Naive thymus-derived CD4-positive, alpha-beta T cell (primary cell): ENCODE results near the gene ANGPT4. TPM values are rescaled to one million over a fixed set of nuclear protein-coding genes. Genes with fewer than 3 reads are reported as not detected.

Experiments
- ATAC-seq: fragments of 150-1000 bp; cut with Tn5 transposase; 2 replicates; pipeline ENCODE4 v1.10.0; 2021; ENCODE audit warnings: mild to moderate bottlenecking, moderate library complexity
- CTCF ChIA-PET: fragments of 350-600 bp; sonication (Branson Sonifier 250); formaldehyde crosslinking; loops from one replicate; lab custom pipeline; 2021; ENCODE audit warnings: antibody characterized with exemption; lab: Charles Lee
- POLR2A ChIA-PET: fragments of 350-600 bp; sonication (Branson Sonifier 250); formaldehyde crosslinking; loops from one replicate; lab custom pipeline; 2021; ENCODE audit warnings: antibody characterized with exemption, inconsistent platforms; lab: Charles Lee
- DNase-seq, 9 donors: peaks; one replicate each; pipeline versions ENCODE4 v3.0.0 to v3.0.0-alpha.2; 2020 to 2022; ENCODE audit warnings: mixed read lengths in 1 of 9
- H3K27ac ChIP-seq: one replicate; pipeline ENCODE4 v1.7.0; 2013; ENCODE audit warnings: mild to moderate bottlenecking, low read depth, low read length, moderate library complexity
- H3K27me3 ChIP-seq, 2 donors: one replicate each; pipeline ENCODE4 v1.7.0; 2013; ENCODE audit warnings: low read length in 2 of 2, mild to moderate bottlenecking in 2 of 2, moderate library complexity in 2 of 2; ENCODE audit not compliant: control insufficient read depth in 2 of 2, insufficient read depth in 2 of 2
- H3K36me3 ChIP-seq, 3 experiments: 1 replicate in 2 of 3; 2 replicates in 1 of 3; pipeline ENCODE4 v1.7.0; 2013; ENCODE audit warnings: low read length in 3 of 3, mild to moderate bottlenecking in 3 of 3, moderate library complexity in 1 of 3; ENCODE audit not compliant: insufficient read depth in 3 of 3, control insufficient read depth in 2 of 3
- H3K4me1 ChIP-seq, 2 donors: one replicate each; pipeline ENCODE4 v1.7.0; 2013; ENCODE audit warnings: low read length in 2 of 2, mild to moderate bottlenecking in 2 of 2, moderate library complexity in 1 of 2; ENCODE audit not compliant: control insufficient read depth in 2 of 2, insufficient read depth in 2 of 2
- H3K4me3 ChIP-seq: 2 replicates; pipeline ENCODE4 v1.7.0; 2013; ENCODE audit warnings: mild to moderate bottlenecking, low read length
- H3K9me3 ChIP-seq, 3 experiments: 1 replicate in 2 of 3; 2 replicates in 1 of 3; pipeline ENCODE4 v1.7.0; 2013; ENCODE audit warnings: low read length in 3 of 3; ENCODE audit not compliant: control insufficient read depth in 2 of 3
- H3K27ac Mint-ChIP-seq, 9 donors: one replicate each; pipeline ENCODE4 v1.8.0; 2020 to 2022; ENCODE audit warnings: mixed read lengths in 9 of 9, mild to moderate bottlenecking in 8 of 9, moderate library complexity in 5 of 9, inconsistent platforms in 2 of 9
- H3K27me3 Mint-ChIP-seq, 5 donors: one replicate each; pipeline ENCODE4 v1.8.0; 2021 to 2022; ENCODE audit warnings: mixed read lengths in 5 of 5, mild to moderate bottlenecking in 1 of 5
- H3K36me3 Mint-ChIP-seq, 5 donors: one replicate each; pipeline ENCODE4 v1.8.0; 2020 to 2022; ENCODE audit warnings: mixed read lengths in 5 of 5, mild to moderate bottlenecking in 3 of 5, inconsistent platforms in 1 of 5
- H3K4me1 Mint-ChIP-seq, 7 donors: one replicate each; pipeline ENCODE4 v1.8.0; 2020 to 2022; ENCODE audit warnings: mixed read lengths in 7 of 7, mild to moderate bottlenecking in 3 of 7, inconsistent platforms in 1 of 7
- H3K4me3 Mint-ChIP-seq, 10 donors: one replicate each; pipeline ENCODE4 v1.8.0; 2020 to 2022; ENCODE audit warnings: mild to moderate bottlenecking in 10 of 10, mixed read lengths in 10 of 10, moderate library complexity in 6 of 10, inconsistent platforms in 2 of 10
- H3K9me3 Mint-ChIP-seq, 11 donors: one replicate each; pipeline ENCODE4 v1.8.0; 2020 to 2022; ENCODE audit warnings: mixed read lengths in 11 of 11, mild to moderate bottlenecking in 4 of 11, inconsistent platforms in 1 of 11, moderate library complexity in 1 of 11
- intact Hi-C, 2 donors: fragments of 100-400 bp; cut with micrococcal nuclease; formaldehyde crosslinking; loops; one replicate each; pipeline ENCODE4 v1.15.1; 2023
- polyA plus RNA-seq, 2 donors: library from polyadenylated mRNA; unstranded; fragments of 300-500 nt; fragmentation: Illumina TruSeq; gene quantifications; one replicate each; pipeline ENCODE4 v1.2.3, GENCODE V29; 2021
- total RNA-seq, 6 experiments: library from RNA in 5 of 6; stranded (reverse) in 5 of 6; gene quantifications; 1 replicate in 5 of 6; 2 replicates in 1 of 6; pipeline ENCODE4 v1.2.3 and lab custom pipeline; 2021 to 2026

Gene ANGPT4
- total and polyA plus RNA-seq, 7 experiments from 2014 or later = not detected

GRCh38 chr20:910870-911770, 5.0 kb downstream of the ANGPT4 start:
- no peaks in the 10 kb centered on the region for H3K4me1 ChIP-seq

GRCh38 chr20:910132-910869, 5.8 kb downstream of the ANGPT4 start:
- Mint-ChIP-seq H3K27me3 (peaks cover 0 to 24% (median 4%) of the 10 kb centered on the region in 5 donors), H3K36me3 (no peaks in the 10 kb centered on the region), H3K4me3 (no peak overlapping the region), H3K4me1 (peaks cover 0 to 16% (median 0%) of the 10 kb centered on the region in 7 donors), H3K9me3 (peaks cover 0 to 2% (median 0%) of the 10 kb centered on the region in 11 donors), H3K27ac (no peak overlapping the region)
- H3K36me3 ChIP-seq = no peaks in the 10 kb centered on the region
- H3K9me3 ChIP-seq = no peaks in the 10 kb centered on the region
- H3K27me3 ChIP-seq = no peaks in the 10 kb centered on the region
- H3K4me1 ChIP-seq = no peaks in the 10 kb centered on the region
- CTCF ChIA-PET = interaction anchor here (0.7 kb wide), 1 partner anchor 44 kb away, joined by 3 read pairs; no protein-coding TSS in a partner anchor
- no peak overlapping the region for H3K4me3 ChIP-seq
- intact Hi-C loops = no loop called here
- no peak for ATAC-seq
- DNase-seq = no peak
- POLR2A ChIA-PET = no interaction called here
- no peak overlapping the region for H3K27ac ChIP-seq

More at GRCh38 chr20:910870-911770, 5.0 kb downstream of the ANGPT4 start:
- Histone ChIP-seq H3K27ac (no peak overlapping the region), H3K4me3 (no peak overlapping the region), H3K27me3 (no peaks in the 10 kb centered on the region), H3K36me3 (no peaks in the 10 kb centered on the region), H3K9me3 (no peaks in the 10 kb centered on the region)
- POLR2A ChIA-PET = interaction anchor here (0.5 kb wide), 1 partner anchor 18 kb away, joined by 3 read pairs; no protein-coding TSS in a partner anchor
- Mint-ChIP-seq H3K9me3 (peaks cover 0 to 2% (median 0%) of the 10 kb centered on the region in 11 donors), H3K27me3 (peaks cover 0 to 27% (median 4%) of the 10 kb centered on the region in 5 donors), H3K27ac (peak overlapping the region in 2 of 9 donors; percentile 7 to 65), H3K4me3 (no peak overlapping the region), H3K4me1 (peaks cover 0 to 13% (median 0%) of the 10 kb centered on the region in 7 donors), H3K36me3 (no peaks in the 10 kb centered on the region)
- CTCF ChIA-PET = interaction anchor here (0.8 to 1.6 kb wide), 2 partner anchors 11 to 92 kb away, joined by 3 read pairs; no protein-coding TSS in a partner anchor
- no peak for ATAC-seq
- DNase-seq = no peak
- intact Hi-C loops = no loop called here

- no peaks in the 10 kb centered on the region for H3K36me3 ChIP-seq
- H3K27me3 ChIP-seq = no peaks in the 10 kb centered on the region
- Mint-ChIP-seq H3K27ac (no peak overlapping the region), H3K36me3 (no peaks in the 10 kb centered on the region), H3K4me1 (peaks cover 0 to 16% (median 0%) of the 10 kb centered on the region in 7 donors), H3K4me3 (no peak overlapping the region), H3K27me3 (peaks cover 0 to 18% (median 4%) of the 10 kb centered on the region in 5 donors), H3K9me3 (peaks cover 0 to 2% (median 0%) of the 10 kb centered on the region in 11 donors)
- no peaks in the 10 kb centered on the region for H3K4me1 ChIP-seq
- no peak overlapping the region for H3K4me3 ChIP-seq
- no peaks in the 10 kb centered on the region for H3K9me3 ChIP-seq
- intact Hi-C loops = no loop called here
- ATAC-seq = no peak
- POLR2A ChIA-PET = no interaction called here
- CTCF ChIA-PET = interaction anchor here (0.7 kb wide), 1 partner anchor 45 kb away, joined by 3 read pairs; no protein-coding TSS in a partner anchor
- no peak for DNase-seq
- no peak overlapping the region for H3K27ac ChIP-seq
These were observed 6.5 kb downstream of the ANGPT4 start for GRCh38 chr20:909641-910040.

- Mint-ChIP-seq H3K27me3 (peaks cover 0 to 6% (median 0%) of the 10 kb centered on the region in 5 donors), H3K36me3 (no peaks in the 10 kb centered on the region), H3K27ac (peak overlapping the region in 1 of 9 donors; percentile 26), H3K4me3 (no peak overlapping the region), H3K4me1 (peaks cover 0 to 15% (median 0%) of the 10 kb centered on the region in 7 donors), H3K9me3 (peaks cover 0 to 2% (median 0%) of the 10 kb centered on the region in 11 donors)
- DNase-seq (no peak), ATAC-seq (no peak)
- no peak overlapping the region for H3K27ac ChIP-seq
- no peaks in the 10 kb centered on the region for H3K27me3 ChIP-seq
- H3K36me3 ChIP-seq = no peaks in the 10 kb centered on the region
- H3K4me3 ChIP-seq = no peak overlapping the region
- intact Hi-C loops = no loop called here
- POLR2A ChIA-PET = no interaction called here
- no peaks in the 10 kb centered on the region for H3K4me1 ChIP-seq
- CTCF ChIA-PET = no interaction called here
- no peaks in the 10 kb centered on the region for H3K9me3 ChIP-seq
These were observed 9.3 kb downstream of the ANGPT4 start for GRCh38 chr20:906703-907270.

- no peak overlapping the region for H3K4me3 ChIP-seq
- peak overlapping the region in 1 of 9 donors; percentile 26 for H3K27ac Mint-ChIP-seq
These were observed 10.1 kb downstream of the ANGPT4 start for GRCh38 chr20:906001-906520.

GRCh38 chr20:905396-905961, 10.7 kb downstream of the ANGPT4 start:
- Histone ChIP-seq H3K9me3 (no peaks in the 10 kb centered on the region), H3K36me3 (no peaks in the 10 kb centered on the region), H3K4me1 (no peaks in the 10 kb centered on the region), H3K27ac (no peak overlapping the region), H3K4me3 (no peak overlapping the region), H3K27me3 (no peaks in the 10 kb centered on the region)
- H3K9me3 Mint-ChIP-seq = peaks cover 0 to 3% (median 0%) of the 10 kb centered on the region in 11 donors
- peak overlapping the region in 3 of 9 donors; percentile 25 to 38 (median 33) for H3K27ac Mint-ChIP-seq
- ChIA-PET POLR2A (interaction anchor here (0.6 kb wide), 1 partner anchor 10 kb away, joined by 4 read pairs; no protein-coding TSS in a partner anchor), CTCF (no interaction called here)
- H3K4me1 Mint-ChIP-seq = peaks cover 0 to 11% (median 0%) of the 10 kb centered on the region in 7 donors
- H3K36me3 Mint-ChIP-seq = no peaks in the 10 kb centered on the region
- ATAC-seq (peak; percentile 70), DNase-seq (no peak)
- H3K27me3 Mint-ChIP-seq = no peaks in the 10 kb centered on the region
- intact Hi-C loops = no loop called here
- H3K4me3 Mint-ChIP-seq = no peak overlapping the region

More at GRCh38 chr20:906001-906520, 10.1 kb downstream of the ANGPT4 start:
- Mint-ChIP-seq H3K4me3 (no peak overlapping the region), H3K36me3 (no peaks in the 10 kb centered on the region), H3K4me1 (peaks cover 0 to 11% (median 0%) of the 10 kb centered on the region in 7 donors), H3K27me3 (no peaks in the 10 kb centered on the region), H3K9me3 (no peaks in the 10 kb centered on the region)
- ATAC-seq = peak; percentile 51
- intact Hi-C loops = no loop called here
- POLR2A ChIA-PET = interaction anchor here (0.6 kb wide), 1 partner anchor 9 kb away, joined by 4 read pairs; no protein-coding TSS in a partner anchor
- H3K27ac ChIP-seq = no peak overlapping the region
- no peaks in the 10 kb centered on the region for H3K36me3 ChIP-seq
- no peaks in the 10 kb centered on the region for H3K9me3 ChIP-seq
- H3K27me3 ChIP-seq = no peaks in the 10 kb centered on the region
- CTCF ChIA-PET = no interaction called here
- DNase-seq = no peak
- H3K4me1 ChIP-seq = no peaks in the 10 kb centered on the region
